ENCODE measurements around the gene MAP3K2.

MAP3K2 gene

DNA sequence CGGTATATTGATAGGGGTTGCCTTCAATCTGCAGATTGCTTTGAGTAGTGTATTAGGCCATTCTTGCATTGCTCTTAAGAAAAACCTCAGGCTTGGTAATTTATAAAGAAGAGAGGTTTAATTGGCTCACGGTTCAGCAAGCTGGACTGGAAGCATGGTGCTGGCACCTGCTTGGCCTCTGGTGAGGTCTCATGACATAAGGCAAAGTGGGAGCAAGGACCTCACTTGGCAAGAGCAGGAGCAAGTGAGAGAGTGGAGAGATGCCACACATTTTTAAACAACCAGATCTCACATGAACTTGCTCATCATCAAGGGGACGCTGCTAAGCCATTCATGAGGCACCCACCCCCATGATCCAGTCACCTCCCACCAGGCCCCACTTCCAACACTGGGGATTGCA, 4.9 kb downstream of the MAP3K2 start:
- in situ Hi-C loops (cut with MboI; ENCODE audit: low sequenced_read_pairs, unreplicated experiment): no loop called here
- no peak for DNase-seq (ENCODE audit: low spot score)
- TF ChIP-seq CTCF (IDR thresholded peaks at IDR 0.05; ENCODE audit: borderline replicate concordance, control extremely low read depth, extremely low read depth, insufficient read depth, missing control alignments): no peak

DNA sequence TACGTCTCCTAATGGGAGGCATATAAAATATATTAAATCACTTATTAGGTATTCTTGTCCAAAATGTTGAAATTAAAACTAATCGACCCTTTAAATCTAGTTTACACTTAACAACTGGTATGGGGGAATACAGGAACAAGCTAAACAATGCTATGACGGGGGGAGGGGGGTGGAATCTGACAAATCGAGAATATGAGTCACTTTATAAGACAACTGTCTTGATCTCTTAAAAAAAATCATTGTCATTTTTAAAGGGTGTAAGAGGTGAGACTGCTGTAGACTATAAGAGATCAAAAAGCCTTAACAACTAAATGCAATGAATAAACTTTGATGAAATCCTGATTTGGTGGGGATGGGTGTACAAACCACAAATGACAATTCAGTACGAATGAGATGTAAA, 6.0 kb downstream of the MAP3K2 start:
- DNase-seq (ENCODE audit: low spot score): no peak
- TF ChIP-seq CTCF (IDR thresholded peaks at IDR 0.05; ENCODE audit: borderline replicate concordance, control extremely low read depth, extremely low read depth, insufficient read depth, missing control alignments): no peak
- in situ Hi-C loops (cut with MboI; ENCODE audit: low sequenced_read_pairs, unreplicated experiment): no loop called here

DNA sequence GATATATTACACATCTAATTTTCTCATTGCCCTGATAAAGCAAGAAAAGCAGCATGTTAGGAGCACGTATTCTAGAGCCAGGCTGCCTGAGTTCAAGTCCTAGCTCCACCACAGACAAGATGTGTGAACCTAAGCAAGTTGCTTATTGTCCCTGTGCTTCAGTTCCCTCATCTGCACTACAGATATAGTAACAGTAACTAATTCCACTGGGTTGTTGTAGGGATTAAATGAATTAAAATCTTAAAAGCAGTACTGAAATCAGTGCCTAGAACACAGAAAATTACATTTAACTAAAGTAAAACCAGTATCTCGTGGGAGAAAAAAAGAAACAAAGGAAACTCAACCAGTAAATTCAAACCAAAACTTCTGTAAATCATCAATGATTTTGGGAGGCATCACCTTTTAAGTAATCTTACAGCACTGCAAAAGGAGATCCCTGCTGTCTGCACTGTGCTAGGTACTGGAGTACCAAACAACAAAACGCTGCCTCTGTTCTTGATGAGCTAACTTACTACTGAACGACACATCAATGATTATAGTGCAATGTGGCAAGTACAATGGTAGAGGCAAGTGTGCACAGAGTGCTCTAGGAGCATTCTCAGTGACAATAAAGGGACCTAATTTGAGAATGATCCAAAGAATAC, 7.9 kb downstream of the MAP3K2 start:
- no peak for DNase-seq (ENCODE audit: low spot score)
- TF ChIP-seq CTCF (IDR thresholded peaks at IDR 0.05; ENCODE audit: borderline replicate concordance, control extremely low read depth, extremely low read depth, insufficient read depth, missing control alignments): no peak
- in situ Hi-C loops (cut with MboI; ENCODE audit: low sequenced_read_pairs, unreplicated experiment): no loop called here

DNA sequence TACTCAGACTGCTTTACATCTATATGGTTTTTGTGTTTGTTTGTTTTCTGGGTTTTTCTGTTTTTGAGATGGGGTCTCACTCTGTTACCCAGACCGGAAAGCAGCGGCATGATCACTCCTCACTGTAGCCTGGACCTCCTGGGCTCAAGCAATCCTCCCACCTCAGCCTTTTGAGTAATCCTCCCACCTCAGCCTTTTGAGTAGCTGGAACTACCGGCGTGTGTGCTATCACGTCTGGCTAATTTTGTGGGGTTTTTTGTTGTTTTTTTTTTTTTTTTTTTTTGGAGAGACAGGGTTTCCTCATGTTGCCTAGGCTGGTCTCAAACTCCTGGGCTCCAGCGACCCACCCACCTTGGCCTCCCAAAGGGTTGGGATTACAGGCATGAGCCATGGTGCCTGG, 9.1 kb downstream of the MAP3K2 start:
- in situ Hi-C loops (cut with MboI; ENCODE audit: low sequenced_read_pairs, unreplicated experiment): no loop called here
- TF ChIP-seq CTCF (IDR thresholded peaks at IDR 0.05; ENCODE audit: borderline replicate concordance, control extremely low read depth, extremely low read depth, insufficient read depth, missing control alignments): no peak
- no peak for DNase-seq (ENCODE audit: low spot score)

DNA sequence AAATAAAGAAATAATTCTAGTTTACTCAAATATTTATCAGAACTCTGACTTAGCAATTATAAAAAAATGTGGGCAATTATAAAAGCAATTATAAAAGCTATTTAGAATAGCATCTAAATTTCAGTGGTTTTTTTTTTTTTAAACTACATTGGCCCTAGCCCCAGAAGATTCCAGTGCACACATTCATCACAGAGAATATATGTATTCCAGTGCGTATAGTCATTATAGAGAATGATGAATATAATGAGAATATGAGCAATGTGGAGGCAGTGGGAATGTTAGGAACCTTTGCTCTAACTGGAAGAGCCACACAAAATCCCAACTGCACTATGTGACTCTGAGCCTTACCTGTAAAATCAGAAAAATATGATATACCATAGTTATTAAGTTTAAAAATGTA, 10.5 kb downstream of the MAP3K2 start:
- no peak for DNase-seq (ENCODE audit: low spot score)
- TF ChIP-seq CTCF (IDR thresholded peaks at IDR 0.05; ENCODE audit: borderline replicate concordance, control extremely low read depth, extremely low read depth, insufficient read depth, missing control alignments): no peak
- in situ Hi-C loops (cut with MboI; ENCODE audit: low sequenced_read_pairs, unreplicated experiment): no loop called here

- in situ Hi-C loops (cut with MboI; ENCODE audit: low sequenced_read_pairs, unreplicated experiment): no loop called here
- DNase-seq (ENCODE audit: low spot score): no peak
- TF ChIP-seq CTCF (IDR thresholded peaks at IDR 0.05; ENCODE audit: borderline replicate concordance, control extremely low read depth, extremely low read depth, insufficient read depth, missing control alignments): no peak
Observed at GRCh38 chr2:127376257-127376656, 11.5 kb downstream of the MAP3K2 start.
